A549 (cell line): ENCODE data around the gene MOB1B. TPM values are rescaled to one million over a fixed set of nuclear protein-coding genes. Genes with fewer than 3 reads are reported as not detected.

Experiments used
- ATAC-seq, 2 experiments: fragments of 200-7000 bp in 1 of 2; fragments of >200 bp in 1 of 2; cut with Nextera tagmentation in 1 of 2; cut with Tn5 transposase in 1 of 2; 3 replicates each; pipeline versions ENCODE4 v1.8.0 to v1.9.1; 2018 to 2020; ENCODE audit warnings: mild to moderate bottlenecking in 1 of 2, moderate library complexity in 1 of 2
- CTCF ChIA-PET: fragments of 300-600 bp; sonication (Branson Sonifier 250); formaldehyde crosslinking; extraction: SDS; loops from one replicate; lab custom pipeline; 2021; ENCODE audit warnings: antibody characterized with exemption, inconsistent platforms; lab: Yijun Ruan, JAX
- POLR2A ChIA-PET: fragments of 350-600 bp; formaldehyde crosslinking; extraction: SDS; loops from one replicate; lab custom pipeline; 2021; ENCODE audit warnings: antibody characterized with exemption, inconsistent platforms; lab: Yijun Ruan, JAX
- DNase-seq, 2 experiments: peaks; one replicate each; pipeline versions ENCODE4 v3.0.0 to v3.0.0-alpha.2; 2011 to 2016; ENCODE audit warnings: low read depth in 1 of 2, low spot score in 1 of 2
- FAIRE-seq: peaks from 2 replicates; lab custom pipeline; 2011; peaks lifted over from hg19 to GRCh38; lab: Jason Lieb, UNC
- H3K27ac ChIP-seq, 2 experiments: fragments of >200 bp; sonication (Bioruptor Twin); formaldehyde crosslinking; 3 replicates each; pipeline ENCODE4 v1.5.1; 2016 to 2017
- H3K4me1 ChIP-seq: fragments of >200 bp; sonication (Bioruptor Twin); formaldehyde crosslinking; 3 replicates; pipeline ENCODE4 v1.6.1; 2016
- H3K4me2 ChIP-seq: fragments of >200 bp; sonication (Bioruptor Twin); formaldehyde crosslinking; 3 replicates; pipeline ENCODE4 v1.6.1; 2016
- H3K4me3 ChIP-seq: fragments of >200 bp; sonication (Bioruptor Twin); formaldehyde crosslinking; 3 replicates; pipeline ENCODE4 v1.5.1; 2016
- H3K9me3 ChIP-seq: fragments of >200 bp; sonication (Bioruptor Twin); formaldehyde crosslinking; 3 replicates; pipeline ENCODE4 v1.6.1; 2016
- BHLHE40 ChIP-seq: IDR thresholded peaks from 2 replicates; pipeline ENCODE4 v1.6.1; 2012; ENCODE audit warnings: low read depth, low read length, inconsistent platforms
- CBX8 ChIP-seq: fragments of 200-600 bp; sonication (generic); IDR thresholded peaks from 2 replicates; pipeline ENCODE4 v1.6.1; 2016
- CEBPB ChIP-seq, 2 experiments: fragments of >200 bp in 1 of 2; sonication (Bioruptor Twin) in 1 of 2; formaldehyde crosslinking in 1 of 2; IDR thresholded peaks; 2 replicates each; pipeline ENCODE4 v1.6.1; 2012 to 2016
- EHF ChIP-seq: fragments of 250-450 bp; sonication (Bioruptor Pico); IDR thresholded peaks from 2 replicates; pipeline ENCODE4 v1.5.0; 2020; ENCODE audit warnings: mild to moderate bottlenecking
- ESRRA ChIP-seq: fragments of 150-350 bp; IDR thresholded peaks from 2 replicates; pipeline ENCODE4 v1.6.1; 2014; ENCODE audit warnings: mild to moderate bottlenecking, low read length, borderline replicate concordance
- FOSB ChIP-seq: fragments of 250-450 bp; sonication (Bioruptor Pico); IDR thresholded peaks from 2 replicates; pipeline ENCODE4 v1.5.0; 2020; ENCODE audit warnings: mild to moderate bottlenecking, moderate library complexity
- FOSL2 ChIP-seq, 2 experiments: fragments of 450-650 bp in 1 of 2; fragments of >200 bp in 1 of 2; sonication (Bioruptor Twin) in 1 of 2; formaldehyde crosslinking; IDR thresholded peaks; 2 replicates each; pipeline versions ENCODE4 v1.5.0 to v1.6.1; 2016 to 2020; ENCODE audit warnings: mild to moderate bottlenecking in 1 of 2, moderate library complexity in 1 of 2
- HEYL ChIP-seq: fragments of 250-450 bp; sonication (Bioruptor Pico); IDR thresholded peaks from 2 replicates; pipeline ENCODE4 v1.8.0; 2021; ENCODE audit warnings: mild to moderate bottlenecking, moderate library complexity
- HOXA7 ChIP-seq: fragments of 250-450 bp; sonication (Bioruptor Pico); IDR thresholded peaks from 2 replicates; pipeline ENCODE4 v1.5.0; 2020; ENCODE audit warnings: mild to moderate bottlenecking, moderate library complexity
- KDM5A ChIP-seq: fragments of 200-600 bp; sonication (generic); IDR thresholded peaks from 2 replicates; pipeline ENCODE4 v1.6.1; 2016; ENCODE audit warnings: antibody characterized with exemption, mild to moderate bottlenecking
- MAFK ChIP-seq: fragments of 450-650 bp; IDR thresholded peaks from 2 replicates; pipeline ENCODE4 v1.6.1; 2014; ENCODE audit not compliant: partially characterized antibody
- MAZ ChIP-seq: fragments of 150-350 bp; IDR thresholded peaks from 2 replicates; pipeline ENCODE4 v1.6.1; 2014; ENCODE audit warnings: antibody characterized with exemption, low read depth, low read length, borderline replicate concordance
- NR3C1 ChIP-seq: fragments of >200 bp; sonication (Bioruptor Twin); formaldehyde crosslinking; IDR thresholded peaks from 3 replicates; pipeline ENCODE4 v1.6.1; 2017
- PHF8 ChIP-seq: fragments of 200-600 bp; sonication (generic); IDR thresholded peaks from 2 replicates; pipeline ENCODE4 v1.6.1; 2016; ENCODE audit warnings: low read depth, mild to moderate bottlenecking, antibody characterized with exemption, moderate library complexity, borderline replicate concordance
- POLR2A ChIP-seq: IDR thresholded peaks from 2 replicates; pipeline ENCODE4 v1.6.1; 2012; ENCODE audit warnings: mild to moderate bottlenecking, low read length
- RARB ChIP-seq: fragments of 250-450 bp; sonication (Bioruptor Pico); IDR thresholded peaks from 2 replicates; pipeline ENCODE4 v1.8.0; 2021; ENCODE audit warnings: mild to moderate bottlenecking, moderate library complexity
- RFX5 ChIP-seq: fragments of 450-650 bp; IDR thresholded peaks from 2 replicates; pipeline ENCODE4 v1.7.1; 2014; ENCODE audit warnings: antibody characterized with exemption, mild to moderate bottlenecking, moderate library complexity
- SREBF2 ChIP-seq: fragments of 450-650 bp; IDR thresholded peaks from 2 replicates; pipeline ENCODE4 v1.6.1; 2014; ENCODE audit warnings: mild to moderate bottlenecking, moderate library complexity
- TFCP2L1 ChIP-seq: fragments of 250-450 bp; sonication (Bioruptor Pico); IDR thresholded peaks from 2 replicates; pipeline ENCODE4 v1.5.0; 2021; ENCODE audit warnings: mild to moderate bottlenecking
- ZC3H11A ChIP-seq: fragments of 450-650 bp; IDR thresholded peaks from 2 replicates; pipeline ENCODE4 v1.6.1; 2014; ENCODE audit warnings: antibody characterized with exemption, mild to moderate bottlenecking
- WGBS: methylation state at CpG from one replicate; pipeline ENCODE4 v1.1.6; 2017; ENCODE audit errors: missing lambda C conversion rate; 5-methylcytosine and 5-hydroxymethylcytosine counted together
- polyA plus RNA-seq, 4 experiments: library from polyadenylated mRNA; depleted of rRNA in 3 of 4; stranded (reverse); fragments of >200 nt; fragmentation: RNase III in 1 of 4; extraction: RNeasy Plus Mini Kit Qiagen cat#74134 plus additional on column Dnase treatment in 1 of 4; gene quantifications; 2 replicates in 3 of 4; 3 replicates in 1 of 4; pipeline ENCODE4 v1.2.3, GENCODE V29; 2011 to 2017
- TF ChIP-seq, protein P1 (sequence below): IDR thresholded peaks from 2 replicates; pipeline ENCODE4 v1.6.1; 2012
- TF ChIP-seq, protein P2 (sequence below): fragments of 150-350 bp; IDR thresholded peaks from 2 replicates; pipeline ENCODE4 v1.6.1; 2014; ENCODE audit warnings: low read depth, mild to moderate bottlenecking, low read length
- TF ChIP-seq, protein P3 (sequence below): IDR thresholded peaks from 2 replicates; pipeline ENCODE4 v1.6.1; 2012; ENCODE audit warnings: low read depth, borderline replicate concordance
- TF ChIP-seq, protein P4 (sequence below): IDR thresholded peaks from 2 replicates; pipeline ENCODE4 v1.6.1; 2012
- TF ChIP-seq, protein P5 (sequence below): fragments of >200 bp; sonication (Bioruptor Twin); formaldehyde crosslinking; IDR thresholded peaks from 3 replicates; pipeline ENCODE4 v1.6.1; 2016
- TF ChIP-seq, protein P6 (sequence below): fragments of >200 bp; sonication (Bioruptor Twin); formaldehyde crosslinking; IDR thresholded peaks from 2 replicates; pipeline ENCODE4 v1.6.1; 2016

Gene MOB1B
- polyA plus RNA-seq, 2 of the 4 experiments (the other 2 are of a cell fraction), result 6.7 to 9.5 TPM

DNA sequence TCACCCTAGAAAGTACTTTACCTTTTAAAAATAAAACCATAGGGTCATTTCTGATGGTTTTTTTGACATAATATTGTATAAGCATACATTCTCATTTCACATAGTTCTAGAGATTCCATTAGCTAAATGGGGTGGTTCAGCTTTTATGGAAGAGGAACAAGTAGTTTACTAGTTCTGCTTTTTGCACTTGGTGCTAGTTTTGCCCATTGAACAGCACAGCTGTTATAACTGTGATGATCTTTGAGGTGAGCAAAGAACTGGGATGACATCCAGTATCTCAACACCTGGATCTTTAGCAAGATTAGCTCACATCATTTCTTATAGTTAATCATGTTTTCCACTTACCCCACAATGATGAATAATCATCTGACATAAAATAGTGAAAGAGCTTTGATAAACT, 40.9 kb downstream of the MOB1B start (continued):
- TF ChIP-seq PHF8, result no peak
- no peak for TF ChIP-seq SREBF2
- no peak for TF ChIP-seq FOSL2 (IDR thresholded peaks at IDR 0.05)
- TF ChIP-seq FOSL2 (CRISPR knock-in tag; IDR thresholded peaks at IDR 0.05), result no peak
- TF ChIP-seq EHF (CRISPR knock-in tag), result no peak
- TF ChIP-seq, protein P1, sequence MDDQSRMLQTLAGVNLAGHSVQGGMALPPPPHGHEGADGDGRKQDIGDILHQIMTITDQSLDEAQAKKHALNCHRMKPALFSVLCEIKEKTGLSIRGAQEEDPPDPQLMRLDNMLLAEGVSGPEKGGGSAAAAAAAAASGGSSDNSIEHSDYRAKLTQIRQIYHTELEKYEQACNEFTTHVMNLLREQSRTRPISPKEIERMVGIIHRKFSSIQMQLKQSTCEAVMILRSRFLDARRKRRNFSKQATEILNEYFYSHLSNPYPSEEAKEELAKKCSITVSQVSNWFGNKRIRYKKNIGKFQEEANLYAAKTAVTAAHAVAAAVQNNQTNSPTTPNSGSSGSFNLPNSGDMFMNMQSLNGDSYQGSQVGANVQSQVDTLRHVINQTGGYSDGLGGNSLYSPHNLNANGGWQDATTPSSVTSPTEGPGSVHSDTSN, result no peak
- no peak for TF ChIP-seq ZC3H11A

DNA sequence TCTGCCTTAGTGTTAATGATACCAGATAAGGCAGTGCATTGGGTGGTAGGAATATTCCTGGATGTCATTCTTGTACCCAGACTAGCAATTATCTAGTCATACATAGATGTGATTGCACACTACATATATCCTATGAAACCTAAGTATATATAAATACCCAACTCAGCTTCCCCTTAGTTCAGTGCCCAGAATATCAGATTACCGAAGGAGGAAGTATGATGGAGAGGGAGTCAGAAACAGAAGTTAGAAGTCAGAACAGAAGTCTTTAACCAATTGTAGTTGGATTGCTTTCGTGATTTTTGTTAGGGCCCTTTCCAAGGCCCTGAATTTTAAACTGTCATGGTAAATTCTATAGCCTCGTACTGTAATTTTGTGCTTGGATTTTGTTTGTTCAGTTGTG, 42.9 kb downstream of the MOB1B start:
- DNase-seq (no peak), FAIRE-seq (no peak), ATAC-seq (no peak)
- Histone ChIP-seq H3K4me2 (no peak overlapping the region), H3K9me3 (no peaks in the 10 kb centered on the region), H3K27ac (no peak overlapping the region), H3K4me1 (peaks cover 5% of the 10 kb centered on the region; the same call in 1 of the 3 replicates), H3K4me3 (no peak overlapping the region)
- TF ChIP-seq FOSB (CRISPR knock-in tag) (no peak), PHF8 (no peak), RARB (CRISPR knock-in tag) (no peak), KDM5A (no peak), NR3C1 (no peak), TFCP2L1 (CRISPR knock-in tag) (no peak)
- TF ChIP-seq, protein P2, sequence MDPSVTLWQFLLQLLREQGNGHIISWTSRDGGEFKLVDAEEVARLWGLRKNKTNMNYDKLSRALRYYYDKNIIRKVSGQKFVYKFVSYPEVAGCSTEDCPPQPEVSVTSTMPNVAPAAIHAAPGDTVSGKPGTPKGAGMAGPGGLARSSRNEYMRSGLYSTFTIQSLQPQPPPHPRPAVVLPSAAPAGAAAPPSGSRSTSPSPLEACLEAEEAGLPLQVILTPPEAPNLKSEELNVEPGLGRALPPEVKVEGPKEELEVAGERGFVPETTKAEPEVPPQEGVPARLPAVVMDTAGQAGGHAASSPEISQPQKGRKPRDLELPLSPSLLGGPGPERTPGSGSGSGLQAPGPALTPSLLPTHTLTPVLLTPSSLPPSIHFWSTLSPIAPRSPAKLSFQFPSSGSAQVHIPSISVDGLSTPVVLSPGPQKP, result no peak
- ChIA-PET POLR2A (interaction anchor here (1.0 kb wide), 1 partner anchor 43 kb away, joined by 3 read pairs; the partner anchor contains the start of gene MOB1B), CTCF (no interaction called here)
- WGBS, result 54% methylated on average over 3 of the region's 3 CpGs

DNA sequence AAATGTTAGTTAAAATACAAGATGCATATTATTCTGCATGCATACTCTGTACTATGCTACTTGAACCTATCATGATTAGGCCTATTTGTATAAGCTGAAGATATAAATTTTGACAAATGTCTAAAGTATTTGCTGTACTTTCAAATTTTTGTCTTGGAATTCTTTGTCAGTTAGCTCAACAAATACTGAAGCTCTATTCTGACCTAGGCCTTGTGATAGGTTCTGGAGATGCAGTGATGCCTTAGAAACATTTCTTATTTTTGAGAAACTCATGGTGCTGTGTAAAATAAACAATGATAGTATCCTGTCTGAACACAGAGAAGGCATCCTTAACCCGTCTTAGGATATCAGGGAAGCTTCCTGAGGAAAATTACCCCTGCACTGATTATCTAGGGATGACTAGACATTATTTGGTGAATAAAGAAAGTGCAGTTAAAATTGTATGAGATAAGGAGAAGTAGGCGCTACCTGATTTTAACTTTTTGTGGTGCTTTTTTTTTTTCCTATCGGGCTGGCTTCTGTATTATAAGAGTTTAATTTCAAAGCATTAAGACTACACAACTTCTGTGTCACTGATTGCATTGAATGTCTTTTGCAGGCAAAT, 43.4 kb downstream of the MOB1B start:
- H3K4me3 ChIP-seq, result no peak overlapping the region
- no peaks in the 10 kb centered on the region for H3K9me3 ChIP-seq
- no peak overlapping the region for H3K4me2 ChIP-seq
- POLR2A ChIA-PET, result interaction anchor here (1.0 kb wide), 1 partner anchor 44 kb away, joined by 3 read pairs; the partner anchor contains the start of gene MOB1B
- DNase-seq, result no peak
- no peak overlapping the region for H3K27ac ChIP-seq
- TF ChIP-seq RFX5 (no peak), CEBPB (IDR thresholded peaks at IDR 0.05) (no peak), BHLHE40 (no peak), HEYL (no peak), HOXA7 (CRISPR knock-in tag) (no peak), ESRRA (no peak), FOSL2 (IDR thresholded peaks at IDR 0.05) (no peak), FOSL2 (CRISPR knock-in tag; IDR thresholded peaks at IDR 0.05) (no peak), MAZ (no peak), RARB (CRISPR knock-in tag) (no peak), CBX8 (no peak), PHF8 (no peak), TFCP2L1 (CRISPR knock-in tag) (no peak), POLR2A (no peak), MAFK (no peak)
- TF ChIP-seq, protein P3, sequence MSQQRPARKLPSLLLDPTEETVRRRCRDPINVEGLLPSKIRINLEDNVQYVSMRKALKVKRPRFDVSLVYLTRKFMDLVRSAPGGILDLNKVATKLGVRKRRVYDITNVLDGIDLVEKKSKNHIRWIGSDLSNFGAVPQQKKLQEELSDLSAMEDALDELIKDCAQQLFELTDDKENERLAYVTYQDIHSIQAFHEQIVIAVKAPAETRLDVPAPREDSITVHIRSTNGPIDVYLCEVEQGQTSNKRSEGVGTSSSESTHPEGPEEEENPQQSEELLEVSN, result no peak
- TF ChIP-seq, protein P2, result no peak
- TF ChIP-seq, protein P4, sequence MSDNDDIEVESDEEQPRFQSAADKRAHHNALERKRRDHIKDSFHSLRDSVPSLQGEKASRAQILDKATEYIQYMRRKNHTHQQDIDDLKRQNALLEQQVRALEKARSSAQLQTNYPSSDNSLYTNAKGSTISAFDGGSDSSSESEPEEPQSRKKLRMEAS, result no peak
- TF ChIP-seq, protein P5, sequence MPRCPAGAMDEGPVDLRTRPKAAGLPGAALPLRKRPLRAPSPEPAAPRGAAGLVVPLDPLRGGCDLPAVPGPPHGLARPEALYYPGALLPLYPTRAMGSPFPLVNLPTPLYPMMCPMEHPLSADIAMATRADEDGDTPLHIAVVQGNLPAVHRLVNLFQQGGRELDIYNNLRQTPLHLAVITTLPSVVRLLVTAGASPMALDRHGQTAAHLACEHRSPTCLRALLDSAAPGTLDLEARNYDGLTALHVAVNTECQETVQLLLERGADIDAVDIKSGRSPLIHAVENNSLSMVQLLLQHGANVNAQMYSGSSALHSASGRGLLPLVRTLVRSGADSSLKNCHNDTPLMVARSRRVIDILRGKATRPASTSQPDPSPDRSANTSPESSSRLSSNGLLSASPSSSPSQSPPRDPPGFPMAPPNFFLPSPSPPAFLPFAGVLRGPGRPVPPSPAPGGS, result no peak
- TF ChIP-seq, protein P6, sequence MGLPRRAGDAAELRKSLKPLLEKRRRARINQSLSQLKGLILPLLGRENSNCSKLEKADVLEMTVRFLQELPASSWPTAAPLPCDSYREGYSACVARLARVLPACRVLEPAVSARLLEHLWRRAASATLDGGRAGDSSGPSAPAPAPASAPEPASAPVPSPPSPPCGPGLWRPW, result no peak
- ATAC-seq, result no peak
- whole genome bisulfite sequencing, result 89% methylated on average over 3 of the region's 3 CpGs
- FAIRE-seq, result no peak
- CTCF ChIA-PET, result no interaction called here
- peaks cover 5% of the 10 kb centered on the region; the same call in 1 of the 3 replicates for H3K4me1 ChIP-seq
